ENCODE results near the gene MARCHF9. TPM values are rescaled to one million over a fixed set of nuclear protein-coding genes. Genes with fewer than 3 reads are reported as not detected.

MARCHF9 gene
- total RNA-seq, 1 donor: 12.4 TPM

- no peak for DNase-seq (ENCODE audit: low read depth in 2 of 3, low spot score in 2 of 3)
Observed at GRCh38 chr12:57736741-57737466, 18.0 kb upstream of the MARCHF9 start.

- DNase-seq (ENCODE audit: low read depth in 2 of 3, low spot score in 2 of 3): no peak
Observed at GRCh38 chr12:57737467-57738460, 17.1 kb upstream of the MARCHF9 start.

GRCh38 chr12:57738661-57739237, 16.2 kb upstream of the MARCHF9 start, which contains the start of gene AGAP2:
AGAP2 (minus strand) TSS chr12:57738742; CDS start chr12:57738246, 496 bp downstream.
- DNase-seq (ENCODE audit: low read depth in 2 of 3, low spot score in 2 of 3): no peak

DNA sequence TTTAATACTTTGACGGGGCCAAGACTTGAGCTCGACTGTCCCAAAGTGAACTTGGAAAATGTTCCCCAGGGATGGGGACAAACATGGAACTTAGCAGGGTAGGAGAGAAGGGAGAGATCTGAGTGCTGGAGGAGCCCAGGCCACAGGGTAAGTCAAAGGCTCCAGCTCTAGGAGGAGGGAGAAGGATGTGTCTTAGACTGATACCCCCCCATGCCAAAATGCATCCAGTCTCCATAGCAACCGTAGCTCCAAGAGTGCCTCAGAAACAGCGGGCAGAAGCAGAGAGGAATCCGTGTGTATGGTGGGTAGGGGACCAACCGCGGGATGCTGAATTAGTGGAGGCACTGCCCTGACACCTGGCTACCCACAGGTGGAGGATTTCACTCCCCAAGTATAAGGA, 15.5 kb upstream of the MARCHF9 start:
- no peak for DNase-seq (ENCODE audit: low read depth in 2 of 3, low spot score in 2 of 3)

DNA sequence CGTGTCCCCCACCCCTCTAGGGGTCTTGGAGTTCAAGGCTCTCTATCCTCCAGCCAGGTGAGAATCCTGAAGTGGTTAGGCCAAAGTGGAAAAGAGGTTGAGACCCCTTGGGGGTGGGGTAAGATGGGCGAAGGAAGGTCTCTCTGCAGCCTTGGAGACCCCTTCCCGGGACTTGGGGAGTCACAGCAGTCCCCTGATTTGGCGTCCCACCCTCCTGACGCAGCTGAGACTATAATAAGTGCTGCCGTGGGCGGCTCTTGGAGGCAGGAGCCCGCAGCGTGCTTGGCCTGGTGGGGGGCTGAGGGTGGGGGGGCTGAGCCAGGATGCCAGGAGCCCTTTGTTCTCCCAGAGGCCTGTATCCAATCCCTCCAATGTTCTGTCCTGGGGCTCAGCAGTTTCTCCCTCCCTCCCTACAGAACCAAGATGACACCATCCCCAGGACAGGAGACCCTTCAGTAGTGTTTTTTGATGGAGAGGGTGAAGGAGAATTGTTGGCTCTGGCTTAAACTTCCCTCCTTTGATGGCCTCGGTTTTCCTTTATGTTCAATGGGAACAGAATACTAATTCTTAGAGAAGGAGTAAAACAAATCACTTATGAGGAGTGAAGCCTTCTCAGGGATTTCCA, 14.9 kb upstream of the MARCHF9 start:
- no peak for DNase-seq (ENCODE audit: low read depth in 2 of 3, low spot score in 2 of 3)

- DNase-seq (ENCODE audit: low read depth in 2 of 3, low spot score in 2 of 3): peak; percentile 55 to 91 (median 84)
Observed at GRCh38 chr12:57740656-57741412, 14.1 kb upstream of the MARCHF9 start.

DNA sequence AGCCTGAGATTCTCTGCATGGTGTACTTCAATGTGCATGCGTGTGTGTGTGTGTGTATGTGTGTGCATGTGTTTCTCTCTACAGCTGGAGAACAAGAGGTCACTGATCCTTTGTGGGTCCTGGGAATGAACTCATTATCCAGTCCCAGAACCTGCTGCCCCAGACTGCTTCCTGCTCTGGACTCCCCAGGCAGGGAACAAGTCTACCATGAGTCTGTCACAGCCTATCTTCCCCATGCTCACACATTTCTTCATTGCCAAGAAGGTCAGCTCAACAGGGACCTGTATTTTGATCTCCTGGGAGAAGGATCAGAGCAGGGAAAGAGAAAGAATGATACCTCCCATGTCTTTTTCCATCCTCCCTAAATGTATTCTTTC, 13.5 kb upstream of the MARCHF9 start:
- DNase-seq (ENCODE audit: low read depth in 2 of 3, low spot score in 2 of 3): no peak

GRCh38 chr12:57741844-57742738, 12.8 kb upstream of the MARCHF9 start:
- DNase-seq (ENCODE audit: low read depth in 2 of 3, low spot score in 2 of 3): peak; percentile 50 to 81 (median 80)

- DNase-seq (ENCODE audit: low read depth in 2 of 3, low spot score in 2 of 3): no peak
Observed at GRCh38 chr12:57743769-57744168, 11.1 kb upstream of the MARCHF9 start.

DNA sequence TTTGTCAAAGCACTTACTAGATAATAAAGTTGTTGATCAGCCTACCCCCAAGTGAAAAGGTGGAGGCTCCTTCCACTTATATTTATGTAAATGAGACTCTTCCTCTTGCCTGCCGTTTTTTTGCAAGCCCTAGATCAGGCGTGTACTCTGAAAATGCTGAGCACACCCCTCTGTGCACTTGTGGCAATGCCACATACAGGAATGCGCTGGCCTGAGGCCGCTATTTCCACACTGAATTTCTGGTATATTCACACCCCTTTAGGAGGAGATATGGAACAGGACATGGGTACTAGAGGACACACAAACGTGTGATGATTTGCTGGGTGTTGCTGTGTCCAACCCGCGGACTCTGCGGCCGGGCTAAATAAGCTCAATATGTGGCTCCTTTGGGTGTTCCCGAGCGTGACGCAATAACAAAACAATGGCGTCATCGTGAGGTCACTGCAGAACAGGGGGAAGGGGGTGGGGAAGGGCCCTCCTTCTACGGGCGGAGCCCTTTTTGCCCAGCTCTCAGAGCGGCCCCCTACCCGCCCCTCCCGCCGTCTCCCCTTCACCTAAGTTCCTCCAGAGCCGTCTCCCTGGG, 10.6 kb upstream of the MARCHF9 start:
- peak in 2 of 3 donors; percentile 91 for DNase-seq (ENCODE audit: low read depth in 2 of 3, low spot score in 2 of 3)

DNA sequence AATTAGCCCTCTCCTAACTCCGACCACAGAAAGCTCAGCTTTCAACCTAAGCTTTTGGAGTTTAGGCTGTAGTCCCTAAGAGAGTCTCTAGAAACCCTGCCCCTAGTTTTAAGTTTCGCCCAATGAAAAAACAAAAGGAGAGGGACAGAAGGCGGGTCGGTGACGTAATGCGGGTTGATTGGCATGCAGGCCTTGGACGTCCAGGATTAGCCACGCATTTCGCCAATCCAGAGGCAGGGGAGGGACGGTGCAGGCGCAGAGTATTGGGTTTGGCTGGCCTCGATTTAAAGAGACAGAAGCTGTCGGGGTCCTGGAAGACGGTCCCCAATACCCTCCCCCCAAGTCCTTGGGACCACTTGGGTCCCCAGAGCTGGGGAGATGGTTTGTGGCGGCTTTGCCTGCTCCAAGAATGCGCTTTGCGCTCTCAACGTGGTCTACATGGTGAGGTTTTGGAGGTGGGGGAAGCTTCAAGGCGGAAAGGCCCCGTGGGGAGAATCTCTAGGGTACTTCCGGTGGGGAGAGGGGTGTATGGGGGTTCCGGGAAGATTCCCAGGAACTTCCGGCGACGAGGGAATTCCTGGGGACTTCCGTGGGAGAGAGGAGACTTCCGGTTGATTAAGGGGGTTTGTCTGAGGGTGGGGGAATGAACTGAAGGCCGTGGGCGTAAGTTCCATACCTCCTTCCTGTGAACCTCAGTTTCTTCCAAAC, 10.0 kb upstream of the MARCHF9 start, which contains the start of gene TSPAN31:
Gene TSPAN31, plus strand, starts transcription at position 263 of the 708 bp plus-strand sequence. Its CDS starts 116 bp downstream, at position 379.
- DNase-seq (ENCODE audit: low read depth in 2 of 3, low spot score in 2 of 3): peak; percentile 85 to 99 (median 98)

GRCh38 chr12:57745485-57745881, 9.4 kb upstream of the MARCHF9 start:
- DNase-seq (ENCODE audit: low read depth in 2 of 3, low spot score in 2 of 3): no peak

DNA sequence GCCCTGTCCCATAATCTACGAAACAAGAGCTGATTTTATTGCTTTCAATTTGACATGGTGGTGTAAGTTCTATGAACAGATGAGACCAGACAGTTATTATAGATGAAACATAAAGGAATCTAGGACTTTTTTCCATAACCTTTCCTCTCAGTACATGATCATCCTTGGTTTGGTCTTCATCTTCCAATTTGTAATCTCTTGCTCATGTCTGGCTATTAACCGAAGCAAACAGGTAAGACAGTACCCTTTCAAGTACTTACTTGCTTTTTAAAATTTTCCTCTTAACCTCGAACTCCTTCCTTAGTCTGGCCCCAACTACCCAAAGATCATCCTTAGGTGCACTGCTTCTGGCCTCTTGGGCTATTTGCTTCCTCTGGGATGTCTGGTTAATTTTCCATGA, 8.9 kb upstream of the MARCHF9 start:
- no peak for DNase-seq (ENCODE audit: low read depth in 2 of 3, low spot score in 2 of 3)

DNA sequence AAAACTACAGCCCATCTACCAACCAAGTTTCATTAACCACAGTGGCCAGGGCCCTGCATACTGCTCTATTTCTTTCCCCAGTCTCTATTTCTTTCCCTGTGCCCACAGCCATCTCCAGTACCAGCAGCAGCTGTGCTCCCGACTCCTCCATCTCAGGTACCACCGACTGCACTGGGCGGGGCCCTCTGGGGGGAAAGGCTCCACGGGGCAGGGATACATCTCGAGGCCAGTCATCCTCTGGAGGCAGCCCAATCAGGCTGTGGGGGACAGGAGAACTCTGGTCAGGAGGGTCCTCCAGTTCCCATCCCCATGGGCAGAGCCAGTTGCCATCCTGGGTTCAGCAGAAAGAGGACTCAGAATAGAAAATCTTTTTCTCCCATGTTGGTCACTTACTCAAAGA, 5.8 kb upstream of the MARCHF9 start:
- no peak for DNase-seq (ENCODE audit: low read depth in 2 of 3, low spot score in 2 of 3)

- DNase-seq (ENCODE audit: low read depth in 2 of 3, low spot score in 2 of 3): no peak
Observed at GRCh38 chr12:57750561-57751431, 4.1 kb upstream of the MARCHF9 start.

DNA sequence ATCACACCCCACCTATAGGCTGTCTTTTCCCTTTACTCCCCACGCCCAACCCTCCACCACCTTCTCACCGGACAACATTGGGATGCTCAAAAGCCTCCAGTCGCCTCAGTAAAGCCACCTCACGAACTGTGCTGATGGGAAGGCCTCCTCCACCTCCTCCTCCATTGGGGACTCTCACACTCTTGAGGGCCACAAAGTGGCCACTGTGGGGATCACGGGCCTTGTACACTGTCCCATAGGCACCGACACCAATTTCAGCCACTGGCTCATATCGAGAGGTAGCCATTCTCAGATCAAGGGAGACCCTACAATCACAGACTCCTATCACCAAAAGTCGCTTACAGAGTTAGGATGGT, 3.5 kb upstream of the MARCHF9 start:
- no peak for DNase-seq (ENCODE audit: low read depth in 2 of 3, low spot score in 2 of 3)
